Left ventricle myocardium inferior (tissue), 1 donor: Measurements from ENCODE around the gene PRKG1. TPM values are rescaled to one million over a fixed set of nuclear protein-coding genes. Genes with fewer than 3 reads are reported as not detected.

Source experiments
- DNase-seq: peaks from one replicate; pipeline ENCODE4 v3.0.0-alpha.2; 2020
- H3K27ac ChIP-seq: fragments of 200-600 bp; replicated peaks from 2 replicates; pipeline ENCODE4 v1.8.0; 2021
- H3K27me3 ChIP-seq: fragments of 200-600 bp; 2 replicates; pipeline ENCODE4 v1.8.0; 2021; ENCODE audit warnings: low read depth
- H3K36me3 ChIP-seq: fragments of 200-600 bp; 2 replicates; pipeline ENCODE4 v1.8.0; 2021
- H3K4me1 ChIP-seq: fragments of 200-600 bp; 2 replicates; pipeline ENCODE4 v1.8.0; 2021
- H3K4me3 ChIP-seq: fragments of 200-600 bp; 2 replicates; pipeline ENCODE4 v1.8.0; 2021; ENCODE audit warnings: mild to moderate bottlenecking, moderate library complexity
- H3K9me3 ChIP-seq: fragments of 200-600 bp; replicated peaks from 2 replicates; pipeline ENCODE4 v1.8.0; 2021
- CTCF ChIP-seq: fragments of 200-600 bp; IDR thresholded peaks from 2 replicates; pipeline ENCODE4 v1.8.0; 2021; ENCODE audit warnings: antibody characterized with exemption, mild to moderate bottlenecking, borderline replicate concordance
- intact Hi-C: fragments of 100-400 bp; cut with micrococcal nuclease; formaldehyde crosslinking; loops from one replicate; pipeline ENCODE4 v1.11.0; 2022
- microRNA-seq: library from miRNA; unstranded; fragments of <30 nt; microRNA quantifications from one replicate; pipeline ENCODE4 v1.2.0, GENCODE V29; 2020
- total RNA-seq: library from RNA; stranded (reverse); fragmentation: NEBNext Ultra II Directional; extraction: Animal tissue kit (Norgen Biotek cat#: 25700); gene quantifications from one replicate; pipeline ENCODE4 v1.2.1, GENCODE V29; 2021
- donor health status: DM: no; HTN: yes; CAD: no; lungs with severe emphysema.

PRKG1 gene
- total RNA-seq, 1 donor from 2014 or later = 38.9 TPM

- no peaks in the 10 kb centered on the region for H3K9me3 ChIP-seq
- no peaks in the 10 kb centered on the region for H3K36me3 ChIP-seq
- H3K27ac ChIP-seq = no peak overlapping the region
- no peaks in the 10 kb centered on the region for H3K4me1 ChIP-seq
- no peak for TF ChIP-seq CTCF
- intact Hi-C loops = no loop called here
- H3K4me3 ChIP-seq = no peak overlapping the region
- H3K27me3 ChIP-seq = no peaks in the 10 kb centered on the region
- DNase-seq = no peak
These were observed 1269.2 kb downstream of the PRKG1 start for GRCh38 chr10:52343439-52343838.

- intact Hi-C loops = no loop called here
- no peaks in the 10 kb centered on the region for H3K4me1 ChIP-seq
- no peaks in the 10 kb centered on the region for H3K9me3 ChIP-seq
- DNase-seq = no peak
- H3K36me3 ChIP-seq = no peaks in the 10 kb centered on the region
- H3K4me3 ChIP-seq = no peak overlapping the region
- no peak for TF ChIP-seq CTCF
- no peaks in the 10 kb centered on the region for H3K27me3 ChIP-seq
- no peak overlapping the region for H3K27ac ChIP-seq
These were observed 1272.4 kb downstream of the PRKG1 start for GRCh38 chr10:52346394-52347326.

- intact Hi-C loops = no loop called here
- no peaks in the 10 kb centered on the region for H3K9me3 ChIP-seq
These were observed 1273.0 kb downstream of the PRKG1 start for GRCh38 chr10:52347327-52347667.

More at GRCh38 chr10:52347327-52347667, 1273.0 kb downstream of the PRKG1 start:
- H3K27me3 ChIP-seq = no peaks in the 10 kb centered on the region
- H3K27ac ChIP-seq = no peak overlapping the region
- DNase-seq = no peak
- H3K4me1 ChIP-seq = no peaks in the 10 kb centered on the region
- H3K36me3 ChIP-seq = no peaks in the 10 kb centered on the region
- no peak overlapping the region for H3K4me3 ChIP-seq
- no peak for TF ChIP-seq CTCF

Small RNA genes within 50 kb of the gene (microRNA-seq; reads per million reads assigned to microRNA genes)
- 4.4 reads per million, percentile 9 among the genes with 10 or more reads in this experiment for gene MIR605

Other genes starting within 250 kb of the PRKG1 start
- not detected for gene A1CF, start 188.9 kb upstream of the PRKG1 start, total RNA-seq